OCI-LY3 (cell line): ENCODE results near the gene MAP4K2.

Experiments
- H2AFZ ChIP-seq: fragments of 200-600, 300-600 bp; shearing (Covaris generic); 2 replicates; pipeline ENCODE4 v1.6.0; 2014; ENCODE audit warnings: antibody characterized with exemption, low read depth, low read length
- H3K27ac ChIP-seq: fragments of 200-600, 300-600 bp; sonication (generic); 2 replicates; pipeline ENCODE4 v1.5.1; 2014; ENCODE audit warnings: mild to moderate bottlenecking, low read length, moderate library complexity, mixed read lengths
- H3K27me3 ChIP-seq: fragments of 200-600, 300-600 bp; sonication (generic); 2 replicates; pipeline ENCODE4 v1.6.1; 2014; ENCODE audit warnings: low read depth, low read length, mixed read lengths
- H3K36me3 ChIP-seq: fragments of 200-600, 300-600 bp; sonication (generic); replicated peaks from 2 replicates; pipeline ENCODE3; 2014; ENCODE audit warnings: low read depth, low read length, mixed read lengths
- H3K4me1 ChIP-seq: fragments of 300-600, 200-600 bp; sonication (generic); 2 replicates; pipeline ENCODE4 v1.6.1; 2014; ENCODE audit warnings: low read length, mixed read lengths
- H3K4me2 ChIP-seq: fragments of 200-600, 300-600 bp; sonication (generic); 2 replicates; pipeline ENCODE4 v1.6.1; 2014; ENCODE audit warnings: low read length, mixed read lengths
- H3K4me3 ChIP-seq: fragments of 300-600, 200-600 bp; sonication (generic); 2 replicates; pipeline ENCODE4 v1.5.1; 2014; ENCODE audit warnings: antibody characterized with exemption, mild to moderate bottlenecking, low read length, moderate library complexity
- H3K79me2 ChIP-seq: fragments of 300-600, 200-600 bp; shearing (Covaris generic); 2 replicates; pipeline ENCODE4 v1.6.1; 2014; ENCODE audit warnings: mild to moderate bottlenecking, low read length, mixed read lengths
- H3K9ac ChIP-seq: fragments of 300-600, 200-600 bp; shearing (Covaris generic); 2 replicates; pipeline ENCODE4 v1.6.0; 2014; ENCODE audit warnings: mild to moderate bottlenecking, low read length, moderate library complexity
- H3K9me3 ChIP-seq: fragments of 200-600, 300-600 bp; shearing (Covaris generic); 2 replicates; pipeline ENCODE4 v1.6.1; 2014; ENCODE audit warnings: low read length, mixed read lengths; ENCODE audit not compliant: insufficient read depth
- H4K20me1 ChIP-seq: fragments of 200-600, 300-600 bp; sonication (generic); 2 replicates; pipeline ENCODE4 v1.6.1; 2016; ENCODE audit warnings: low read length, mixed read lengths; ENCODE audit not compliant: insufficient read depth
- CTCF ChIP-seq: fragments of 200-600, 300-600 bp; sonication (generic); IDR thresholded peaks from 2 replicates; pipeline ENCODE4 v1.5.1; 2014; ENCODE audit warnings: antibody characterized with exemption, low read length, low read depth
- EZH2phosphoT487 ChIP-seq: fragments of 200-600 bp; shearing (Covaris generic); IDR thresholded peaks from 2 replicates; pipeline ENCODE4 v1.6.1; 2018; ENCODE audit warnings: antibody characterized with exemption, mixed run types, low read depth

Gene MAP4K2

GRCh38 chr11:64841592-64842365 is 38.8 kb upstream of the MAP4K2 start:
- Histone ChIP-seq H3K27me3 (peaks cover 4% of the 10 kb centered on the region; the same call in 1 of the 2 replicates), H3K79me2 (no peaks in the 10 kb centered on the region), H3K9ac (no peak overlapping the region), H3K4me1 (peaks cover 9% of the 10 kb centered on the region; the same call in 1 of the 2 replicates), H3K4me3 (no peak overlapping the region), H3K4me2 (no peak overlapping the region), H3K27ac (no peak overlapping the region), H2AFZ (no peak overlapping the region), H3K36me3 (no peaks in the 10 kb centered on the region), H4K20me1 (no peaks in the 10 kb centered on the region), H3K9me3 (no peaks in the 10 kb centered on the region)
- no peak for TF ChIP-seq EZH2phosphoT487
- TF ChIP-seq CTCF: no peak

GRCh38 chr11:64839887-64840782 is 37.1 kb upstream of the MAP4K2 start:
- Histone ChIP-seq H3K36me3 (no peaks in the 10 kb centered on the region), H2AFZ (no peak overlapping the region), H3K79me2 (no peaks in the 10 kb centered on the region), H3K9me3 (no peaks in the 10 kb centered on the region), H3K4me1 (peaks cover 7% of the 10 kb centered on the region; the same call in 1 of the 2 replicates), H4K20me1 (no peaks in the 10 kb centered on the region), H3K9ac (no peak overlapping the region), H3K4me3 (no peak overlapping the region), H3K27me3 (peaks cover 4% of the 10 kb centered on the region; the same call in 1 of the 2 replicates), H3K4me2 (no peak overlapping the region), H3K27ac (no peak overlapping the region)
- no peak for TF ChIP-seq CTCF
- TF ChIP-seq EZH2phosphoT487: no peak

- no peak overlapping the region for H3K27ac ChIP-seq
- peaks cover 4% of the 10 kb centered on the region; the same call in 1 of the 2 replicates for H3K27me3 ChIP-seq
- H3K4me3 ChIP-seq: no peak overlapping the region
Measured at GRCh38 chr11:64839335-64839734, 36.3 kb upstream of the MAP4K2 start.

More at GRCh38 chr11:64839335-64839734, 36.3 kb upstream of the MAP4K2 start:
- Histone ChIP-seq H3K36me3 (no peaks in the 10 kb centered on the region), H4K20me1 (no peaks in the 10 kb centered on the region), H3K4me2 (no peak overlapping the region), H3K79me2 (no peaks in the 10 kb centered on the region), H2AFZ (no peak overlapping the region), H3K4me1 (0 out of 2 replicates have a peak, but pooled peaks cover 3% of the 10 kb centered on the region), H3K9ac (no peak overlapping the region), H3K9me3 (no peaks in the 10 kb centered on the region)
- TF ChIP-seq EZH2phosphoT487 (no peak), CTCF (no peak)
